Caco-2 (cell line): ENCODE data around the gene EEF1A1. TPM values are rescaled to one million over a fixed set of nuclear protein-coding genes. Genes with fewer than 3 reads are reported as not detected.

Source experiments
- BruUV-seq: library from RNA; stranded (reverse); fragments of 400-500 nt; replicated peaks from 2 replicates; lab custom pipeline; 2021; lab: Mats Ljungman, UMichigan
- CTCF ChIA-PET: fragments of 300-600 bp; sonication (Branson Sonifier 250); formaldehyde crosslinking; loops from one replicate; lab custom pipeline; 2022; ENCODE audit warnings: antibody characterized with exemption; lab: Charles Lee
- POLR2A ChIA-PET: fragments of 300-600 bp; sonication (Branson Sonifier 250); formaldehyde crosslinking; loops from one replicate; lab custom pipeline; 2022; ENCODE audit warnings: antibody characterized with exemption; lab: Charles Lee
- DNase-seq, 2 experiments: peaks; one replicate each; pipeline versions ENCODE4 v3.0.0 to v3.0.0-alpha.2; 2020 to 2022
- H3K27me3 ChIP-seq: replicated peaks from 2 replicates; pipeline ENCODE4 v1.6.0; 2011; ENCODE audit warnings: low read length; ENCODE audit not compliant: control insufficient read depth, insufficient read depth
- H3K36me3 ChIP-seq: 2 replicates; pipeline ENCODE4 v1.5.1; 2011; ENCODE audit warnings: low read length; ENCODE audit not compliant: control insufficient read depth, insufficient read depth
- H3K4me1 ChIP-seq: fragments of 250-450 bp; sonication (Bioruptor Pico); 2 replicates; pipeline ENCODE4 v1.5.1; 2020; ENCODE audit warnings: mild to moderate bottlenecking
- H3K4me3 ChIP-seq: 2 replicates; pipeline ENCODE4 v1.5.1; 2011; ENCODE audit warnings: low read depth, mild to moderate bottlenecking, control low read depth, low read length
- H3K9me3 ChIP-seq: fragments of 250-450 bp; sonication (Bioruptor Pico); 2 replicates; pipeline ENCODE4 v1.5.1; 2020; ENCODE audit warnings: mild to moderate bottlenecking, moderate library complexity
- H3K27ac Mint-ChIP-seq: one replicate; pipeline ENCODE4 v1.8.0; 2022; ENCODE audit warnings: mixed read lengths; ENCODE audit not compliant: unreplicated experiment
- H3K27me3 Mint-ChIP-seq: one replicate; pipeline ENCODE4 v1.8.0; 2022; ENCODE audit warnings: mixed read lengths; ENCODE audit not compliant: insufficient read depth, unreplicated experiment
- H3K36me3 Mint-ChIP-seq: one replicate; pipeline ENCODE4 v1.8.0; 2022; ENCODE audit warnings: mild to moderate bottlenecking, mixed read lengths; ENCODE audit not compliant: insufficient read depth, unreplicated experiment
- H3K4me1 Mint-ChIP-seq: one replicate; pipeline ENCODE4 v1.8.0; 2022; ENCODE audit warnings: low read depth, mixed read lengths; ENCODE audit not compliant: unreplicated experiment
- H3K4me3 Mint-ChIP-seq: one replicate; pipeline ENCODE4 v1.8.0; 2022; ENCODE audit warnings: mild to moderate bottlenecking, moderate library complexity, mixed read lengths; ENCODE audit not compliant: unreplicated experiment
- H3K9me3 Mint-ChIP-seq: one replicate; pipeline ENCODE4 v1.8.0; 2022; ENCODE audit warnings: mixed read lengths; ENCODE audit not compliant: unreplicated experiment
- intact Hi-C: fragments of 100-400 bp; cut with micrococcal nuclease; formaldehyde crosslinking; loops from one replicate; pipeline ENCODE4 v1.10.0; 2022; ENCODE audit not compliant: unreplicated experiment
- total RNA-seq: library from RNA; stranded (reverse); gene quantifications from 2 replicates; pipeline ENCODE4 v1.2.3, GENCODE V29; 2022
- TF ChIP-seq, protein P1 (sequence below), 2 experiments: fragments of 200-600 bp in 1 of 2; IDR thresholded peaks; 1 replicate in 1 of 2; 2 replicates in 1 of 2; pipeline versions ENCODE4 v1.5.1 to v1.8.0; 2011 to 2022; ENCODE audit warnings: antibody characterized with exemption in 1 of 2, control low read depth in 1 of 2, inconsistent platforms in 1 of 2, low read depth in 1 of 2, low read length in 1 of 2, mild to moderate bottlenecking in 1 of 2, moderate library complexity in 1 of 2; ENCODE audit not compliant: insufficient read depth in 1 of 2, severe bottlenecking in 1 of 2, unreplicated experiment in 1 of 2

EEF1A1 gene
- total RNA-seq, 1 experiment from 2014 or later = 9,491 TPM

DNA sequence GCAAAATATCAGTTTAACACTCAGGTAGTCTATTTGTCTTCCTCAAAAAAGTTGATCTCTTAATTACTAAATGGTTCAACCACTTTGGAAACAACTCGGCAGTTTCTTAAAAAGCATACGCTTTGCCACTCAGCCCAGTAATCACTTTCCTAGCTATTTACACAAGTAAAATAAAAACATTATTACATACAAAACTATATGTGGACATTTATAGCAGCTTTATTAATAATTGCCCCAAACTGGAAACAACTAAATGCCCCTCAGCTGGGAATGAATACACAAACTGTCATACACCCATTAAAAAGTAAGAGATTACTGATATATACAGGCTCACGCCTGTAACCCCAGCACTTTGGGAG is 7.4 kb downstream of the EEF1A1 start:
- ChIA-PET CTCF (no interaction called here), POLR2A (interaction anchor here (0.9 to 1.1 kb wide), 4 partner anchors 10 to 72 kb away, joined by 3 to 16 read pairs (median 4); no protein-coding TSS in a partner anchor)
- no peak overlapping the region for H3K4me3 ChIP-seq
- no peak for DNase-seq
- H3K27me3 Mint-ChIP-seq = no peaks in the 10 kb centered on the region
- peak overlapping the region; percentile 4 for H3K4me3 Mint-ChIP-seq
- BruUV-seq = no TSS peak
- H3K27me3 ChIP-seq = no peaks in the 10 kb centered on the region
- peaks cover 5% of the 10 kb centered on the region; the same call in 1 of the 2 replicates for H3K36me3 ChIP-seq
- H3K4me1 Mint-ChIP-seq = peaks cover 5% of the 10 kb centered on the region
- TF ChIP-seq, protein P1, sequence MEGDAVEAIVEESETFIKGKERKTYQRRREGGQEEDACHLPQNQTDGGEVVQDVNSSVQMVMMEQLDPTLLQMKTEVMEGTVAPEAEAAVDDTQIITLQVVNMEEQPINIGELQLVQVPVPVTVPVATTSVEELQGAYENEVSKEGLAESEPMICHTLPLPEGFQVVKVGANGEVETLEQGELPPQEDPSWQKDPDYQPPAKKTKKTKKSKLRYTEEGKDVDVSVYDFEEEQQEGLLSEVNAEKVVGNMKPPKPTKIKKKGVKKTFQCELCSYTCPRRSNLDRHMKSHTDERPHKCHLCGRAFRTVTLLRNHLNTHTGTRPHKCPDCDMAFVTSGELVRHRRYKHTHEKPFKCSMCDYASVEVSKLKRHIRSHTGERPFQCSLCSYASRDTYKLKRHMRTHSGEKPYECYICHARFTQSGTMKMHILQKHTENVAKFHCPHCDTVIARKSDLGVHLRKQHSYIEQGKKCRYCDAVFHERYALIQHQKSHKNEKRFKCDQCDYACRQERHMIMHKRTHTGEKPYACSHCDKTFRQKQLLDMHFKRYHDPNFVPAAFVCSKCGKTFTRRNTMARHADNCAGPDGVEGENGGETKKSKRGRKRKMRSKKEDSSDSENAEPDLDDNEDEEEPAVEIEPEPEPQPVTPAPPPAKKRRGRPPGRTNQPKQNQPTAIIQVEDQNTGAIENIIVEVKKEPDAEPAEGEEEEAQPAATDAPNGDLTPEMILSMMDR (IDR thresholded peaks at IDR 0.05; ENCODE audit: insufficient read depth in 1 of 2, low read depth in 1 of 2, low read length in 1 of 2, severe bottlenecking in 1 of 2, unreplicated experiment in 1 of 2) = no peak
- no peaks in the 10 kb centered on the region for H3K9me3 ChIP-seq
- peaks cover 94% of the 10 kb centered on the region for H3K36me3 Mint-ChIP-seq
- peaks cover under 1% of the 10 kb centered on the region; the same call in 1 of the 2 replicates for H3K4me1 ChIP-seq
- intact Hi-C loops = no loop called here
- peak overlapping the region; percentile 60 for H3K27ac Mint-ChIP-seq
- no peaks in the 10 kb centered on the region for H3K9me3 Mint-ChIP-seq

DNA sequence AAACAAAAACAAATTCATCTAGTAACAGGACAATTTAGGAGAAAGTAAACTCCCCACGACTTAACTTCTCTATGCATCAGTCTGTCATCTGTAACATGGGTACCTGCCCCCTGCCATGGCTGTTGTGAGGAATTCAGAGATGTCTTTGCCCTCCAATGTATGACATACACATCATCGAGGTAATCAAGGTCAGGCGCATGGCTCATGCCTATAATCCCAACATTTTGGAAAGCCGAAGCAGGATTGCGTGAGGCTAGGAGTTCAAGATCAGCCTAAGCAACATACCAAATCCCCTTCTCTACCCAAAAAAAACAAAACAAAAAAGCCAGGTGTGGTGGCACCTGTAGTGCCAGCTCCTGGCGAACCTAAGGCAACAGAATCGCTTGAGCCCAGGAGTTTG is 9.0 kb downstream of the EEF1A1 start:
- TF ChIP-seq, protein P1 (IDR thresholded peaks at IDR 0.05; ENCODE audit: insufficient read depth in 1 of 2, low read depth in 1 of 2, low read length in 1 of 2, severe bottlenecking in 1 of 2, unreplicated experiment in 1 of 2) = no peak
- Mint-ChIP-seq H3K4me1 (peaks cover 5% of the 10 kb centered on the region), H3K27ac (no peak overlapping the region), H3K36me3 (peaks cover 83% of the 10 kb centered on the region), H3K27me3 (no peaks in the 10 kb centered on the region), H3K9me3 (no peaks in the 10 kb centered on the region), H3K4me3 (no peak overlapping the region)
- POLR2A ChIA-PET = no interaction called here
- Histone ChIP-seq H3K4me3 (no peak overlapping the region), H3K4me1 (no peaks in the 10 kb centered on the region), H3K36me3 (peaks cover 5% of the 10 kb centered on the region; the same call in 1 of the 2 replicates), H3K9me3 (no peaks in the 10 kb centered on the region), H3K27me3 (no peaks in the 10 kb centered on the region)
- CTCF ChIA-PET = no interaction called here
- no peak for DNase-seq
- BruUV-seq = no TSS peak
- intact Hi-C loops = no loop called here

- intact Hi-C loops = no loop called here
- no peak overlapping the region for H3K27ac Mint-ChIP-seq
- Histone ChIP-seq H3K4me1 (no peaks in the 10 kb centered on the region), H3K36me3 (no peaks in the 10 kb centered on the region), H3K4me3 (no peak overlapping the region), H3K27me3 (no peaks in the 10 kb centered on the region), H3K9me3 (peaks cover 3% of the 10 kb centered on the region; the same call in 1 of the 2 replicates)
- ChIA-PET POLR2A (no interaction called here), CTCF (no interaction called here)
- H3K4me3 Mint-ChIP-seq = no peak overlapping the region
- no TSS peak for BruUV-seq
- H3K27me3 Mint-ChIP-seq = no peaks in the 10 kb centered on the region
- TF ChIP-seq, protein P1 (IDR thresholded peaks at IDR 0.05; ENCODE audit: insufficient read depth in 1 of 2, low read depth in 1 of 2, low read length in 1 of 2, severe bottlenecking in 1 of 2, unreplicated experiment in 1 of 2) = no peak
- peaks cover 79% of the 10 kb centered on the region for H3K36me3 Mint-ChIP-seq
- DNase-seq = no peak
- H3K4me1 Mint-ChIP-seq = peaks cover 5% of the 10 kb centered on the region
- H3K9me3 Mint-ChIP-seq = no peaks in the 10 kb centered on the region
These were observed 11.0 kb downstream of the EEF1A1 start for GRCh38 chr6:73509851-73510250.
